Uterus (tissue), 2 donors: Measurements from ENCODE around the gene SERPINI2.

Experiments
- CTCF ChIP-seq, 4 experiments: fragments of 200-600 bp in 2 of 4; fragments of 450-650 bp in 2 of 4; sonication (generic) in 2 of 4; IDR thresholded peaks; one replicate each; pipeline ENCODE4 v1.5.1; 2016 to 2019; ENCODE audit warnings: antibody characterized with exemption in 4 of 4, mild to moderate bottlenecking in 2 of 4, moderate library complexity in 1 of 4
- POLR2A ChIP-seq, 2 donors: fragments of 450-650 bp; IDR thresholded peaks; one replicate each; pipeline ENCODE4 v1.6.1; 2016; ENCODE audit warnings: antibody characterized with exemption in 2 of 2, mild to moderate bottlenecking in 1 of 2, moderate library complexity in 1 of 2

GRCh38 chr3:167441256-167441655 is 32.6 kb downstream of the SERPINI2 start:
- no peak for TF ChIP-seq CTCF (IDR thresholded peaks at IDR 0.05)
- TF ChIP-seq POLR2A (IDR thresholded peaks at IDR 0.05) = no peak
